ENCODE measurements around the gene ZBTB22.

Gene ZBTB22

GRCh38 chr6:33313105-33313708, 4.3 kb downstream of the ZBTB22 start:
- no peaks in the 10 kb centered on the region for H3K27me3 ChIP-seq (ENCODE audit: control insufficient read depth, insufficient read depth, low read length)
- peak overlapping the region; percentile 94 for H3K9ac ChIP-seq (ENCODE audit: low read length)
- H3K36me3 ChIP-seq (ENCODE audit: control insufficient read depth, insufficient read depth, low read length) = no peaks in the 10 kb centered on the region
- peak overlapping the region; percentile 96 for H3K4me3 ChIP-seq (ENCODE audit: low read length)
- no peaks in the 10 kb centered on the region for H3K9me3 ChIP-seq (ENCODE audit: control insufficient read depth, low read length)
- peaks cover 29% of the 10 kb centered on the region for H3K4me1 ChIP-seq (ENCODE audit: control insufficient read depth, insufficient read depth, low read length)

DNA sequence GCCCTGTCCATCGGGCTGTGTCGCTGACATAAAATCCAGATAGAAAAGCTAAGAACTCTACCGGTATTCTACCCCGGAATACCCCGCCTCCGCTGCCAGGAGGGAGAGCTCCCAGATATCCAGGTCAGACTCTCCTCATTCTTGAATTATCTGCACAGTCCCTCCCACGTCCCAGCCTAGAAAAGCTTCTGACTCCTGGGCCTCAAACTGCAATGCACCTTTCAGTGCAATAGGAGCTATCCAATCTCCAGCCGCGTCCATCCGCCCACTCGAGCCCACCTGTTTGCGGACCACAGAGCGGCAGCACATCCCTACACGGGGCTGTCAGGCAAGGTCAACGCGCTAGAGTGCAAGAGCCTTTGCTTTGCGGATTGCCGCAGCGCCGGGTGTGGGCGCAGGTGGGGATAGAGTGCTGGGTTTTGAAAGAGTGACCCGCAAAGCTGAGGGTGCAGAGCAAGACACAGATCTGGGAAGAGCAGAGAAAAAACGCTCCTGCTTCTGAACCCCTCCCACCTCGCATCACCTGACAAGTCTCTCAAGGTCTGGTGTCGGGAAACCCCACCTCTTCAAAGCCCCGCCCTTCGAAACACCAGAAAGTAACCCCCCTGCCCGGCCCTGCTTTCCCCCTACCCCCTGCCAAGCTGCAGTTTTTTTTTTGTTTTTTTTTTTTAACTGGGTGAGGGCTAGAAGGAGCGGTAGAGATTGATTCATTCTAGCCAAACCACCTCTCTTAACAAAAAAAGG, 5.0 kb downstream of the ZBTB22 start:
- Histone ChIP-seq H3K36me3 (ENCODE audit: control insufficient read depth, insufficient read depth, low read length) (no peaks in the 10 kb centered on the region), H3K9ac (ENCODE audit: low read length) (peak overlapping the region; percentile 94), H3K27me3 (ENCODE audit: control insufficient read depth, insufficient read depth, low read length) (no peaks in the 10 kb centered on the region), H3K4me1 (ENCODE audit: control insufficient read depth, insufficient read depth, low read length) (peaks cover 28% of the 10 kb centered on the region), H3K4me3 (ENCODE audit: low read length) (peak overlapping the region; percentile 96), H3K9me3 (ENCODE audit: control insufficient read depth, low read length) (no peaks in the 10 kb centered on the region)

GRCh38 chr6:33306356-33306755, 11.2 kb downstream of the ZBTB22 start:
- H3K4me3 ChIP-seq (ENCODE audit: low read length) = no peak overlapping the region
- no peaks in the 10 kb centered on the region for H3K27me3 ChIP-seq (ENCODE audit: control insufficient read depth, insufficient read depth, low read length)
- no peak overlapping the region for H3K9ac ChIP-seq (ENCODE audit: low read length)
- H3K9me3 ChIP-seq (ENCODE audit: control insufficient read depth, low read length) = no peaks in the 10 kb centered on the region
- H3K36me3 ChIP-seq (ENCODE audit: control insufficient read depth, insufficient read depth, low read length) = peaks cover 6% of the 10 kb centered on the region
- no peaks in the 10 kb centered on the region for H3K4me1 ChIP-seq (ENCODE audit: control insufficient read depth, insufficient read depth, low read length)

- Histone ChIP-seq H3K9me3 (ENCODE audit: control insufficient read depth, low read length) (no peaks in the 10 kb centered on the region), H3K9ac (ENCODE audit: low read length) (no peak overlapping the region), H3K4me3 (ENCODE audit: low read length) (no peak overlapping the region), H3K36me3 (ENCODE audit: control insufficient read depth, insufficient read depth, low read length) (peaks cover 6% of the 10 kb centered on the region), H3K27me3 (ENCODE audit: control insufficient read depth, insufficient read depth, low read length) (no peaks in the 10 kb centered on the region), H3K4me1 (ENCODE audit: control insufficient read depth, insufficient read depth, low read length) (no peaks in the 10 kb centered on the region)
Measured at GRCh38 chr6:33305052-33305451, 12.5 kb downstream of the ZBTB22 start.

GRCh38 chr6:33304216-33304615, 13.3 kb downstream of the ZBTB22 start:
- Histone ChIP-seq H3K4me3 (ENCODE audit: low read length) (no peak overlapping the region), H3K9me3 (ENCODE audit: control insufficient read depth, low read length) (no peaks in the 10 kb centered on the region), H3K27me3 (ENCODE audit: control insufficient read depth, insufficient read depth, low read length) (no peaks in the 10 kb centered on the region), H3K36me3 (ENCODE audit: control insufficient read depth, insufficient read depth, low read length) (peaks cover 6% of the 10 kb centered on the region), H3K9ac (ENCODE audit: low read length) (no peak overlapping the region), H3K4me1 (ENCODE audit: control insufficient read depth, insufficient read depth, low read length) (no peaks in the 10 kb centered on the region)

DNA sequence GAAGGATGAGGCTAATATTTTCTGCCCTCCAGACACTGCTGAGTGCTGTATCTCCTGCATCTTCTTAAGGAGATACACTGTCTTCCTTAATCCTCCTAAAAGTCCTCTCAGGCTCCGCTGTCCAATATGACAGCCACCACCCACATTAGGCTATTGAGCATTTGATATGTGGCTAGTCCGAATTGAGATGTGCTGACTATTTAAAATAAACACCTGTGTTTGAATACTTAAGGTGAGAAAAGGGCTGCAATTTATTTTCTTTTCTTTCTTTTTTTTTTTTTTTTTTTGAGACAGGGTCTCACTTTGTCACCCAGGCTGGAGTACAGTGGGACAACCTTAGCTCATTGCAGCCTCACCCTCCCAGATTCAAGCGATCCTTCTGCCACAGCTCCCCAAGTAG, 15.7 kb downstream of the ZBTB22 start:
- Histone ChIP-seq H3K36me3 (ENCODE audit: control insufficient read depth, insufficient read depth, low read length) (peaks cover 6% of the 10 kb centered on the region), H3K9me3 (ENCODE audit: control insufficient read depth, low read length) (no peaks in the 10 kb centered on the region), H3K9ac (ENCODE audit: low read length) (no peak overlapping the region), H3K27me3 (ENCODE audit: control insufficient read depth, insufficient read depth, low read length) (no peaks in the 10 kb centered on the region), H3K4me1 (ENCODE audit: control insufficient read depth, insufficient read depth, low read length) (peaks cover 8% of the 10 kb centered on the region), H3K4me3 (ENCODE audit: low read length) (no peak overlapping the region)

GRCh38 chr6:33299237-33299944, 18.2 kb downstream of the ZBTB22 start:
- Histone ChIP-seq H3K27me3 (ENCODE audit: control insufficient read depth, insufficient read depth, low read length) (no peaks in the 10 kb centered on the region), H3K9ac (ENCODE audit: low read length) (peak overlapping the region; percentile 95), H3K4me1 (ENCODE audit: control insufficient read depth, insufficient read depth, low read length) (peaks cover 8% of the 10 kb centered on the region), H3K36me3 (ENCODE audit: control insufficient read depth, insufficient read depth, low read length) (peaks cover 7% of the 10 kb centered on the region), H3K4me3 (ENCODE audit: low read length) (peak overlapping the region; percentile 81), H3K9me3 (ENCODE audit: control insufficient read depth, low read length) (no peaks in the 10 kb centered on the region)

- H3K4me1 ChIP-seq (ENCODE audit: control insufficient read depth, insufficient read depth, low read length) = peaks cover 8% of the 10 kb centered on the region
- peak within 1 kb of the TSS; percentile 95 for H3K9ac ChIP-seq (ENCODE audit: low read length)
- peaks cover 7% of the 10 kb centered on the region for H3K36me3 ChIP-seq (ENCODE audit: control insufficient read depth, insufficient read depth, low read length)
- H3K27me3 ChIP-seq (ENCODE audit: control insufficient read depth, insufficient read depth, low read length) = no peaks in the 10 kb centered on the region
- H3K9me3 ChIP-seq (ENCODE audit: control insufficient read depth, low read length) = no peaks in the 10 kb centered on the region
- H3K4me3 ChIP-seq (ENCODE audit: low read length) = peak within 1 kb of the TSS; percentile 81
Measured at GRCh38 chr6:33298773-33299236, 18.7 kb downstream of the ZBTB22 start, which contains the start of gene RGL2. TSS of gene RGL2 (minus strand) at chr6:33298942. CDS start at chr6:33298610, 332 bp downstream.

- Histone ChIP-seq H3K4me3 (ENCODE audit: low read length) (peak overlapping the region; percentile 50), H3K4me1 (ENCODE audit: control insufficient read depth, insufficient read depth, low read length) (peaks cover 8% of the 10 kb centered on the region), H3K36me3 (ENCODE audit: control insufficient read depth, insufficient read depth, low read length) (peaks cover 7% of the 10 kb centered on the region), H3K9ac (ENCODE audit: low read length) (peak overlapping the region; percentile 95), H3K27me3 (ENCODE audit: control insufficient read depth, insufficient read depth, low read length) (no peaks in the 10 kb centered on the region), H3K9me3 (ENCODE audit: control insufficient read depth, low read length) (no peaks in the 10 kb centered on the region)
Measured at GRCh38 chr6:33297956-33298772, 19.4 kb downstream of the ZBTB22 start.

- H3K9ac ChIP-seq (ENCODE audit: low read length) = peak overlapping the region; percentile 65
- H3K36me3 ChIP-seq (ENCODE audit: control insufficient read depth, insufficient read depth, low read length) = peaks cover 7% of the 10 kb centered on the region
- H3K4me1 ChIP-seq (ENCODE audit: control insufficient read depth, insufficient read depth, low read length) = peaks cover 8% of the 10 kb centered on the region
- no peaks in the 10 kb centered on the region for H3K9me3 ChIP-seq (ENCODE audit: control insufficient read depth, low read length)
- H3K4me3 ChIP-seq (ENCODE audit: low read length) = no peak overlapping the region
- H3K27me3 ChIP-seq (ENCODE audit: control insufficient read depth, insufficient read depth, low read length) = no peaks in the 10 kb centered on the region
Measured at GRCh38 chr6:33297406-33297955, 20.1 kb downstream of the ZBTB22 start.

DNA sequence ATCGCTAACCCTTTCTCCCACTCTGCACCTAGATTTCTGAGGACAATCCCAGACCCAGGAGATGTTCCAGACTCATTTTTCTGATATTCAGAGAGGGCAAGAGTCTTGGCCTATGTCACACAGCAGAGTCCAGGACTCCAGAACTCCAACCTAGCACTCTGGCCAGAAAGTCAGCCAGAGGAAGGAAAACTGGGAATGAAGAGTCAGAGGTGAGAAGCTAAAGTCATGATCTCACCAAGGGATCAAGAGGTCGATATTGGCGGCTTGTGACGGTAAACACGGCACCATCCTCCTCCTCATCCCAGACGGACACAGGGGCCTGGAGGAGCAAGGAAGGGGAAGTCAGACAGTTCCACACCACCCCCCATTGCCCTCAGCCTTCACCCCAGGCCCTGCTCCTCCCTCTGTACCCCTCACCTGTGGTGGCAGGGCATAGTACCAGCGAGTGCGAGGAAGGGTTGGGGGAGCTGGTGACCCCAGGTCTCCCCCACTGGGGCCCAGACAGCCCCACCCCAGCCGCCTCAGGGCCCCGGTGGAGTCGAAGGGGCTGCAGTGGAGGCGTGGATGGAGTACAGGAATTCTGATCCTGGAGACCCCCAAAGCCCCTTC, 20.6 kb downstream of the ZBTB22 start:
- no peaks in the 10 kb centered on the region for H3K27me3 ChIP-seq (ENCODE audit: control insufficient read depth, insufficient read depth, low read length)
- peak overlapping the region; percentile 65 for H3K9ac ChIP-seq (ENCODE audit: low read length)
- no peaks in the 10 kb centered on the region for H3K9me3 ChIP-seq (ENCODE audit: control insufficient read depth, low read length)
- H3K4me3 ChIP-seq (ENCODE audit: low read length) = no peak overlapping the region
- H3K36me3 ChIP-seq (ENCODE audit: control insufficient read depth, insufficient read depth, low read length) = peaks cover 7% of the 10 kb centered on the region
- peaks cover 8% of the 10 kb centered on the region for H3K4me1 ChIP-seq (ENCODE audit: control insufficient read depth, insufficient read depth, low read length)
